Prostate gland (tissue), 2 donors: Measurements from ENCODE around the gene TNFSF11. TPM values are rescaled to one million over a fixed set of nuclear protein-coding genes. Genes with fewer than 3 reads are reported as not detected.

ENCODE experiments used
- DNase-seq: peaks from one replicate; pipeline ENCODE4 v3.0.0-alpha.2; 2019; ENCODE audit warnings: low spot score
- H3K27ac ChIP-seq, 2 donors: fragments of 200-600 bp; sonication (generic); 2 replicates each; pipeline ENCODE4 v1.5.1; 2017 to 2019
- H3K27me3 ChIP-seq: fragments of 200-600 bp; sonication (generic); replicated peaks from 2 replicates; pipeline ENCODE4 v1.5.1; 2019; ENCODE audit not compliant: insufficient read depth
- H3K36me3 ChIP-seq, 2 donors: fragments of 200-600 bp; sonication (generic); 1 replicate in 1 of 2; 2 replicates in 1 of 2; pipeline versions ENCODE4 v1.5.1 to v1.8.1; 2017 to 2019
- H3K4me1 ChIP-seq: fragments of 200-600 bp; sonication (generic); replicated peaks from 2 replicates; pipeline ENCODE4 v1.5.1; 2019
- H3K4me3 ChIP-seq, 2 donors: fragments of 200-600 bp; sonication (generic); 2 replicates each; pipeline ENCODE4 v1.5.1; 2017 to 2019
- H3K9me3 ChIP-seq: fragments of 200-600 bp; sonication (generic); 2 replicates; pipeline ENCODE4 v1.5.1; 2017
- POLR2A ChIP-seq: fragments of 450-650 bp; IDR thresholded peaks from one replicate; pipeline ENCODE4 v1.6.1; 2016; ENCODE audit warnings: antibody characterized with exemption, mild to moderate bottlenecking
- POLR2AphosphoS5 ChIP-seq: sonication (generic); formaldehyde crosslinking; IDR thresholded peaks from one replicate; pipeline ENCODE4 v1.6.1; 2017; ENCODE audit warnings: antibody characterized with exemption
- WGBS: methylation state at CpG from one replicate; pipeline ENCODE4 v1.1.5; 2018; 5-methylcytosine and 5-hydroxymethylcytosine counted together
- intact Hi-C: fragments of 100-400 bp; cut with DNase I; formaldehyde crosslinking; loops from one replicate; pipeline ENCODE4 v1.14.2; 2022
- total RNA-seq, 2 donors: library from RNA; depleted of rRNA; stranded (reverse); fragments of >200 nt; gene quantifications; one replicate each; pipeline ENCODE4 v1.1.0, GENCODE V29; 2016
- TF ChIP-seq, protein P1 (sequence below), 4 experiments: fragments of 200-600 bp in 2 of 4; fragments of 450-650 bp in 2 of 4; sonication (generic) in 2 of 4; IDR thresholded peaks; 1 replicate in 3 of 4; 2 replicates in 1 of 4; pipeline ENCODE4 v1.5.1; 2016 to 2019; ENCODE audit warnings: antibody characterized with exemption in 4 of 4, mild to moderate bottlenecking in 2 of 4, moderate library complexity in 2 of 4

Gene TNFSF11
- total RNA-seq, 2 donors from 2014 or later, result 1.2 TPM; not detected in 1

DNA sequence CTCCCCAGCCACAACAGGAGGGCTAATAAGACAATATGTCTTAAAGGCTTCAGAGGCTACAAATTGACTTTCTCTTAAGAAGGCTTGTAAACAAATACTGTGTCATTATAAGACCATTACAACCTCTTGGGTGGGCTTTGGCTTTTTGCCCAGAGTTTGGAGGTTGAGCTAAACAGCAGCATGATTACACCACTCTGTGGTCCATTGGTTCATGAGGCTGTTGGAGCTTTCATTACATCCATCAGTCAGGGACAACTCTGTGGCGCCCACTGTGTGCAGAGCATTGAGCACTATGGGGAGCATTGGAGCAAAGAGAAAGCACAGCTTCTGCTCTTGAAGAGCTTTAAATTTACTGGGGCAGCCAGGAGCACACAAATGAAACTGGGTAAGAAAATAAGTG lies 75.9 kb downstream of the TNFSF11 start:
- no peaks in the 10 kb centered on the region for H3K27me3 ChIP-seq
- H3K27ac ChIP-seq, result no peak overlapping the region
- no peak for DNase-seq
- TF ChIP-seq, protein P1, sequence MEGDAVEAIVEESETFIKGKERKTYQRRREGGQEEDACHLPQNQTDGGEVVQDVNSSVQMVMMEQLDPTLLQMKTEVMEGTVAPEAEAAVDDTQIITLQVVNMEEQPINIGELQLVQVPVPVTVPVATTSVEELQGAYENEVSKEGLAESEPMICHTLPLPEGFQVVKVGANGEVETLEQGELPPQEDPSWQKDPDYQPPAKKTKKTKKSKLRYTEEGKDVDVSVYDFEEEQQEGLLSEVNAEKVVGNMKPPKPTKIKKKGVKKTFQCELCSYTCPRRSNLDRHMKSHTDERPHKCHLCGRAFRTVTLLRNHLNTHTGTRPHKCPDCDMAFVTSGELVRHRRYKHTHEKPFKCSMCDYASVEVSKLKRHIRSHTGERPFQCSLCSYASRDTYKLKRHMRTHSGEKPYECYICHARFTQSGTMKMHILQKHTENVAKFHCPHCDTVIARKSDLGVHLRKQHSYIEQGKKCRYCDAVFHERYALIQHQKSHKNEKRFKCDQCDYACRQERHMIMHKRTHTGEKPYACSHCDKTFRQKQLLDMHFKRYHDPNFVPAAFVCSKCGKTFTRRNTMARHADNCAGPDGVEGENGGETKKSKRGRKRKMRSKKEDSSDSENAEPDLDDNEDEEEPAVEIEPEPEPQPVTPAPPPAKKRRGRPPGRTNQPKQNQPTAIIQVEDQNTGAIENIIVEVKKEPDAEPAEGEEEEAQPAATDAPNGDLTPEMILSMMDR (IDR thresholded peaks at IDR 0.05), result no peak
- TF ChIP-seq POLR2A (no peak), POLR2AphosphoS5 (no peak)
- intact Hi-C loops, result no loop called here
- no peaks in the 10 kb centered on the region for H3K9me3 ChIP-seq
- no peak overlapping the region for H3K4me3 ChIP-seq
- no peaks in the 10 kb centered on the region for H3K36me3 ChIP-seq
- H3K4me1 ChIP-seq, result no peaks in the 10 kb centered on the region
- WGBS, result 85% methylated on average over 1 of the region's 1 CpG

DNA sequence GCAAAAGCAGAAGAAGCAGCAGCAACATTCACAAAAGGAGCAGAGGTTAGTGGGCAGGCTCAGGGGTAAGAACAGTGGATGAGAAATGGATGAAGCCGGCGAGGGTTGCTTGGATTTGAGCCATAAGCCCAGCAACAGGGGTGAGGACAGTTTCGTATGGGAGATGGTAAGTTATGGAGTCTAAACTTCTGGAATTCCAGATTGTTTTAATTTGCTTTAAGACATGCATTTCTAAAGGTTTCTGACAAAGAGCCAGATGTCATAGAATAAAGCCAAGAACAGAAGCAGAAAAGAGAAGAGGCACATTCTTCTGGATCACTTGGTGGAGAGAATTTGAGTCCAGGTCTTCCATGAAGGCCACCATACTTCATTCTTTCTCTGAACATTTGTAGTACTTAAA lies 76.6 kb downstream of the TNFSF11 start:
- Histone ChIP-seq H3K27ac (no peak overlapping the region), H3K4me3 (no peak overlapping the region), H3K27me3 (no peaks in the 10 kb centered on the region), H3K9me3 (no peaks in the 10 kb centered on the region), H3K4me1 (no peaks in the 10 kb centered on the region), H3K36me3 (no peaks in the 10 kb centered on the region)
- WGBS, result 71% methylated on average over 3 of the region's 3 CpGs
- TF ChIP-seq, protein P1 (IDR thresholded peaks at IDR 0.05), result no peak
- TF ChIP-seq POLR2AphosphoS5 (no peak), POLR2A (no peak)
- DNase-seq, result no peak
- intact Hi-C loops, result no loop called here

DNA sequence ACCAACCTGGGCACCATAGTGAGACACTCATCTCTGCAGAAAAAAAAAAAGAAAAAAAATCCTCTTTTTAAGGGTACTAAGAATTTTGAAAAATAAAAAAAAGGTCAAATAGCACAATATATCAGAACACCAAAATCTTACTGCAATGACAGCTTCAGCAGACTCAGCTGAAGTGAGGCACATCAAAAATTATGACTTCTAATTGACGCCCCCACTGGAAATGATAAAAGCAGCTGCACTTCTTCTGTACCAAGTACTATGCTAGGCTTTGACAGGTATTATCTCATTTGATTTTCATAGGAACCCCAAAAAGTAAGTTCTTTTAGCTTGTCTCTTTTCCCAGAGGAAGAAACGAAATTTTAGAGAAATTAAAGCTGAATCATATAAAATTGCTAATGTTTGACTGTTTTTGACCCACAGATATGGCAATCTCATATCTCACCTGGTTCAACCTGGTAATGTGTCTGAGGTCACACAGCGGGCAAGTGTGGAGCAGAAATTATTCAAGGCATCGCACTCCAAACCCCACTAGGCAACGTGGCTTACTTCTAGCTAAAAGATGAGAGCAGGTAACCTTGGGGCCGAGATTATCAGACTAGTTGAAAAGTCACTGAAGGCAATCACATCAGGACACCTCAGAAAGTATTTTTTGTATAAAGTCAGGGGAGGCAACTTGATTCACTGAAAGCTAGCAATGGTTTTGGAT lies 78.1 kb downstream of the TNFSF11 start:
- TF ChIP-seq POLR2A, result no peak
- TF ChIP-seq, protein P1 (IDR thresholded peaks at IDR 0.05), result no peak
- no peak overlapping the region for H3K27ac ChIP-seq
- no peak overlapping the region for H3K4me3 ChIP-seq
- intact Hi-C loops, result no loop called here
- no peaks in the 10 kb centered on the region for H3K27me3 ChIP-seq
- WGBS, result 93% methylated on average over 6 of the region's 6 CpGs
- no peaks in the 10 kb centered on the region for H3K4me1 ChIP-seq
- no peaks in the 10 kb centered on the region for H3K9me3 ChIP-seq
- DNase-seq, result no peak
- no peaks in the 10 kb centered on the region for H3K36me3 ChIP-seq

DNA sequence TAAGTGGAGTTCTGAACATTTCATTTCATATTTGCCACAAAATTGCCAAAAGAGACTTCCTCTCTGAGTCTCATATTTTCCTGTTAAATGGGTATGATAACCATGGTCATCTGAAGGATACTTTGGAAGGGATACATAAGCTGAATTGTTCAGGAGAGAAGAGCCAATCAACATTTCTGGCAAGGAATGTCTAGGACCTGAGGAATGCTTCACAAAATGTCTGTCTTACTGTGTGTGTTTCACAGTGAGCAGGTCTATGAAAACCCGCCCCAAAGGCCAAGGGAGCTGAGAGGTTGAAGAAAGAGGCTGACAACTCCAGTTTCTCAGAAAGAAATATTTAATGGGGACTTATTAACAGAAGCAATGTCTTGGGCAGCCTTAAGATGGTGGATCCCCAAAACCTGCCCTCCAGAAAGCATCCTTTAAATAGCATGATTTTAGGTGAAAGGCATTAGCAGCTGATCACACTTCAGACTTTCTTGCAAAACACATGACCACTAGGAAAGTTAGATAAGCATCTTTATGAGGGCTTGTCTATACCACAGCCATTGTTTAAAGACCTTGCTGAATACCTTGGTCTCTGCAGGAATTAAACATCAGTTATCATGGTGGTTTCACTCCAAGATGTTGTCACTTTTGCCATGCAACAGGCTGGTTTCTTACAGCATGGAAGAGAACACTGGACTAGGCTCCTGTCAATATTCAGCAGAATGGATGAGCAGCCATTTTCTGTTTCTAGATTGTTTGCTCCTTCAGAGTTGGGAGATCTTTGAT lies 78.9 kb downstream of the TNFSF11 start:
- TF ChIP-seq, protein P1 (IDR thresholded peaks at IDR 0.05), result no peak
- no peak for TF ChIP-seq POLR2AphosphoS5
- TF ChIP-seq POLR2A, result no peak
- intact Hi-C loops, result no loop called here
- H3K4me3 ChIP-seq, result no peak overlapping the region
- H3K9me3 ChIP-seq, result no peaks in the 10 kb centered on the region
- no peaks in the 10 kb centered on the region for H3K27me3 ChIP-seq
- DNase-seq, result no peak
- H3K27ac ChIP-seq, result no peak overlapping the region
- WGBS, result 92% methylated on average over 1 of the region's 1 CpG
- H3K4me1 ChIP-seq, result no peaks in the 10 kb centered on the region
- H3K36me3 ChIP-seq, result no peaks in the 10 kb centered on the region

DNA sequence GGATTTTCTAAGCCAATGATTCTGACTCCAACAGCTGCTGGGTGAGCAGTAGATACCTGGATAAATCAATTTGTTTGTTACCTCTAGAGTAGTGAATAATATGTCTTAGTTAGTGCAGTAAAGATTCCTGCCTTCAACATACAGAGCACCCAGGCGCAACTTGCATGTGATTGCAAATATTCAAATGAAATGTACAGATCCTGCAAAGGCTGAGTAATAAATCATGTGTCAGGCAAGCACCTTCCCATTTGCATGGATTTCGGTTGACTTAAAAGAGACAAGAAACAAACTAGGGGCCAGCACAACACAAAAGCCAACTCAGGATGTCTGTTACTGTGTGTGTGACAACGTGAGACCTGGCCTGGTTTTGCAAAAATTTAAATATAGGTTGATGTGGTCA lies 79.7 kb downstream of the TNFSF11 start:
- Histone ChIP-seq H3K9me3 (no peaks in the 10 kb centered on the region), H3K27me3 (no peaks in the 10 kb centered on the region), H3K36me3 (no peaks in the 10 kb centered on the region), H3K4me3 (no peak overlapping the region), H3K27ac (no peak overlapping the region), H3K4me1 (no peaks in the 10 kb centered on the region)
- 56% methylated on average over 3 of the region's 3 CpGs for WGBS
- no peak for TF ChIP-seq POLR2A
- TF ChIP-seq, protein P1 (IDR thresholded peaks at IDR 0.05), result no peak
- TF ChIP-seq POLR2AphosphoS5, result no peak
- no peak for DNase-seq
- intact Hi-C loops, result no loop called here
